HG03571 (cell line): Measurements from ENCODE around the gene CAGE1.
"Not testable (repeated sequence)": the region's sequence is repeated elsewhere in the genome, so short reads cannot be mapped to it uniquely, and the experiment has no call there.

Experiments used
- ATAC-seq: cut with Tn5 transposase; IDR thresholded peaks from one replicate; pipeline ENCODE4 v1.9.1; 2021; ENCODE audit not compliant: unreplicated experiment

CAGE1 gene

DNA sequence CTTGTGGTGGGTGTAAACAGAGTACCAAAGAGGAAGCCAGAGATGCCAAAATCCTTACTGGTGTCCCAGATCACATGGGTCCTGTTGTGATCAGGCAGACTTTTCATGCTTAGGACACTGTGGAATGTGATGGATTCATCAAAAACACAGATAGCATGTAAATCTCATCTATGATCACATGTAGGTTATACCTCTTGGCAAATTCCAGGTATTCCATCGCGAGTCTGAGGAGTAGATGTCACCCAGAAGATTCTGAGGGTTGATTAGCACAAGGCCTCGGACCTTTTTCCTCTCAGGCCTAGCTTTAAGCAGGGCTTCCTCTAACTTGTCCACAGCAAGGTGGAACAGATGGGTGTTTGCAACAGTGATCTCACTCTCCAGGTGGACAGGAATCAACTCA lies 48.3 kb downstream of the CAGE1 start:
- no peak for ATAC-seq

DNA sequence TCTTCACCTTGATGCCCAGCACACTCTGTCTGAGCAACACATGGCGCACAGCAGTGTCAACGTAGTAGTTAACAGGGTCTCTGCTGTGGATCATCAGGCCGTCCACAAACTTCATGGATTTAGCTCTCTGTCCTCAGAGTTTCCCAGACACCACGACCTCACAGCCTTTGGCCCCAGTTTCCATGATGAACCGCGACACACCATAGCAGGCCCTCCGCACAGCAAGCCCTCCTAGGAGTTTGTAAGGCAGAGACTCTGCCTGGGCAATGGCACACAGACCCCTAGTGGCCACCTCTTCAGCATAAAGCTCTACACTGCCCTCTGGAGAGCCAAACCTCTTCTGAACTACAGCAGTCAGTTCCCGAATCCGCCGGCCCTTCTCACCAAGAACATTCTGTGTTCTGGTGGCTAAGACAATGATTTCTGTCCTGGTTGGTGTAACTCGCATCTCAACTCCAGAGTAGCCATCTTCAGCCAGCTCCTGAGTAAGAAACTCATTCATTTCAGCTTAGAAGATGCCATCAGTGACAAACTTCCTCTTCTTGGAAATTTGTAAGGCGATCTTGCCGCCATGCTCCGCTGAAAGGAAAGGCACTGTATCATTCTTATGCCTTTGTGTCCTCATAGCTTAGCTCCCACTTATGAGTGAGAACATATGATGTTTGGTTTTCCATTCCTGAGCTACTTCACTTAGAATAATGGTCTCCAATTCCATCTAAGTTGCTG lies 50.4 kb downstream of the CAGE1 start:
- not testable (repeated sequence) for ATAC-seq

DNA sequence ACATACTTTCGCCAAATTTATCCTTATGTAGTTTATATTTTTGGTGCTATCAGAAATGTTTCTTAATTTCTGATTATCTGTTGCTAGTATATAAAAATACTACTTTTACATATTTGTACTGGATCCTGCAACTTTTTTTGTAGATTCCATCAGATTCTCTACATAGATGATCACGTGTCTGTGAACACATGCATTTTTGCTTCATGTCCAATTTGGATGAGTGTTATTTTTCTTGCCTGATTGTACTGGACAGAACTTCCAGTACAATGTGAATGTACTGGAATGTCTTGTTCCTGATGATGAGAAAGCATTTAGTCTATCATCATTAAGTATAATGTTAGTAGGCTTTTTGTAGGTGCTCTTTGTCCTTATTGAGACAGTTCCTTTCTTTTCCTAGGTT lies 51.5 kb downstream of the CAGE1 start:
- no peak for ATAC-seq

DNA sequence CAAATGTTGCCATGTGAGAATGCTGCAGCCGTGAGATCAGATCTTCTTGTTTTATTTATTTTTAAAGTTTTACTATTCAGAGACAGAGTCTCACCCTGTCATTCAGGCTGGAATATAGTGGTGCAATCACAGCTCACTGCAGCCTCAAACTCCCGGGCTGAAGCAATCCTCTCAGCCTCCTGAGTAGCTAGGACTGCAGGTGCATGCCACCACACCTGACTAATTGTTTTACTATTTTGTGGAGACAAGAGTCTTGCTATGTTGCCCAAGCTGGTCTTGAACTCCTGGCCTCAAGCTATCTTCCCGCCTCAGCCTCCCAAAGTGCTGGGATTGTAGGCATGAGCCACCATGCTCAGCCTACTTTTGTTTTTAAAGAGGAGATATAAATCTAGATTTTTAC lies 54.0 kb downstream of the CAGE1 start:
- ATAC-seq = no peak

DNA sequence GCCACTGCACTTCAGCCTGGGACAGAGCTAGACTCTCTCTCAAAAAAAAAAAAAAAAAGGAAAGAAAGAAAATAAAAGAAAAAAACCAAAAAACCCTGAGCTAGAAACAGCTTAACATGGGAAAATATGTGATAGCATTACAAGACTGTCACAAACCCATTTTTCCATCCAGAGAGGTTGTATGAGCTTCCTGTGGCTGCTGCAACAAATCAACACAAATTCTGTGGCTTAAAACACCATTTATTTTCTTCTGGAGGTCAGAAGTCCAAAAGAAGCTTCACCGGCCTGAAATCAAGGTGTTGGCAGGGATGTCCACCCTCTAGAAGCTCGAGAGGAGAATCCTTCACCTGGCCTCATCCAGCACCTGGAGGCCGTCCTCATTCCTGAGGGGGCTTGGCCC lies 54.9 kb downstream of the CAGE1 start:
- ATAC-seq = no peak

DNA sequence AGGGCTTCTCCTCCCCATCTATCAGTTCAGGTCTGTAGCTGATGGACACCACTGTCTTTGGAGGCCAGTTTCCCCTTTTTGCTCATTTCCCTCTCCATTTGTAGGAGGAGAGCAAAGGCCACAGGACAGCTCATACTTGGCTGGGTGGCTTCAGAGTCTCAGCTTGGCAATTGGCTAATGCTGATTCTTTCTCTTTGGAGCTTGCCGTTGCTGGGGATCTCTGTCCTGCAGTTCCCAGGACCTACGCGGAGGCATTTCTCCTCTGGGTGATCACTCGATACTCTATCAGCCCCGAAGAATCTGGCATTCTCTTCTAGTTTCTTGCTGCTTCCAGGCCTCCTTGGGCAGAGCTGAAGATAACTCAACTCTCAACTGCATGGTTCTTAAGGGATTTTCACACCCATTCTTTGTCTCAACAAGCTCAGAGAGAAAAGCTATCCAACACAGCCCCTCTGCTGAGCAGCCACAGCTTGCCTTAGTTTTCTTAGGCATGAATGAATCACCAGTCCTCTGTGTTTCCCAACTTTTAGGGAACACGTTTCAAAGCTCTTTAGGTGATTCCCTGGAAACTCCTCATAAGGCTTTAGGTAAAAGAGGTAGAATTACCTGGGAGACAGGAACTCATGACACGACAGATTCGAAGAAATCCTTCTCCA lies 57.3 kb downstream of the CAGE1 start:
- ATAC-seq = no peak

DNA sequence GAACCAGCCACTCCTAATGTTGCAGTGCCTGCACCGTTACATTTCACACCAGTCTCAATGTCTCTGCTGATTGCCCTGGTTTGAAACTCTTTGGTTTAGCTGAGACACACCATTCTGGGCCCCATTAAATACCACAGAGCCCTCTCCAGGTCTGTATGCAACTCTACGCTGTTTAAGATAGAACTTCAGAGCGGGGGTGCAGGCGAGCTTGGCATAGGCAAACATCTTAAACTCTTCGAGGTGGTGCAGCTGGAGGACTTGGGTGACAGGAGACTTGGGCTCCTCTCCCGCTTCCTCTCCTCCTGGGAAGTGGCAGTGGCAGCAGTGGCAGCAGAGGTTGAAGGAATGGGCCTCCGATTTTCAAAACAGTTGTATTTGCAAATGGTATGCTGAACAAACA lies 58.1 kb downstream of the CAGE1 start:
- ATAC-seq = no peak

DNA sequence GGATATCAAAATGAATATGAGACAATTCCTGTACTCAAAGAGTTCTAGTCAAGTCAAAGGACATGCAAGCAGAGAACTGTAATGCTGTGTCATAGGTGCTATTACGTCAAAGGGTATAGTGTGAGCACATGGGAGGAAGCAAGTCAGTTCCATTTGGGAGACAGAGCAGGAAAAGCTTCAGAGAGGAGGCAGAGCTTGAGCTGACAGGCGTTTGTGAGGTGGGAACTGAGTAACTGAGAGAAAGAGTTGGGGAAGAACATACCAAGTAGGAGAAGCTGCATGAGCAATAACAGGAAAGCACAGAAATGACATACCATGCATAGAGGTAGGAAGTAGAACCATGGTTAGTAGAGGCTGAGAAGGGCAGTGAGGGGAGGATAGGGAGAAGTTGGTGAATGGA lies 61.3 kb downstream of the CAGE1 start:
- ATAC-seq = no peak

DNA sequence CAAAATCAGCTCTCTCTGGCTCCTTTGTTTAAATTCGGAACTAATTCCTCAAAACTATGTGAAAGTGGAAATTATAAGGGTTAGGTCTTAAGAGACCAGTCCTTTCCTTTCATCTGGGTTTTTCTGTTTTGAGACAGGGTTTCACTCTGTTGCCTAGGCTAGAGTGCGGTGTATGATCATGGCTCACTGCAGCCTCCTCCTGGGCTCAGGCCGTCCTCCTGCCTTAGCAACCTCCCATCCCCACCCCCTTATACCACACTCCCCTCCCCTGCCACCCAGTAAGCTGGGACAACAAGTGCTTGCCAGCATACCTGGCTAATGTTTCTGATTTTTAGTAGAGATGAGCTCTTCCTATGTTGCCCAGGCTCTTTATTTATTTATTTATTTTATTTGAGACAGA lies 63.8 kb downstream of the CAGE1 start:
- no peak for ATAC-seq

DNA sequence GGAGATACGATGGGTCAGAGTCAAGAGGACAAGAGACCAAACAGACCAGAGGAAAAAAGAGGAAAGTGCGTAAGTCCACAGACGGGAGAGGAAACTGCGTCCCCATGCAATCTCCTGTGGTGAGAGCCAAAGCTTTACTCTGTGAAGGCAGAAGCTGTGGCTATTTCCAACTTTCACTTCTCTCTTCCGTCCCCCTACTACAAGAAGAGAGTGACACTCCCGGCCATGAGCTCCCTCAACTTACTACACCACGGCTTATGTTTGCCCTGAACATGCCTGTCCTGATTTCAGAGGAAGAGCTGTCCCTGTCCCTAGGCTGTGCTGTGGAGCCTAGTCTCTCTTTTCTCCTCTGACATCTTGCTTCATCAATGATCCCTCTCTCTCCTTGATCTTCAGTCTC lies 65.0 kb downstream of the CAGE1 start:
- no peak for ATAC-seq

DNA sequence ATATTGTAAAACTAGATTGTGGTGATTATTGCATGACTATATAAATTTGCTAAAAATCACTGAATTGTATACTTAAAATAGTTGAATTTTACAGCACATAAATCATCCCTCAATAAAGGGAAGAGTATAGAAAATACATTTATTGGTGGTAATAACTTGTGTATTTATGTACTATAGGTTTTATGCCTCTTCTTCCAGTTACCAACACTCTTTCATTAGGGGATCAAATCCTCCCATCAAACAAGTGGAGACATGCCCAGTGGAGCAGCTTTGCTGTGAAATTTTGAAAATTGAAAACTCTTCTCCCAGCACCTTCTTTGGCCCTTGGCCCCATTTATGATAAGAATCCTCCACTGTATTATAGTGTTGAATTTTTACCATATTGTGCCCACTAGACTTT lies 66.5 kb downstream of the CAGE1 start:
- no peak for ATAC-seq

DNA sequence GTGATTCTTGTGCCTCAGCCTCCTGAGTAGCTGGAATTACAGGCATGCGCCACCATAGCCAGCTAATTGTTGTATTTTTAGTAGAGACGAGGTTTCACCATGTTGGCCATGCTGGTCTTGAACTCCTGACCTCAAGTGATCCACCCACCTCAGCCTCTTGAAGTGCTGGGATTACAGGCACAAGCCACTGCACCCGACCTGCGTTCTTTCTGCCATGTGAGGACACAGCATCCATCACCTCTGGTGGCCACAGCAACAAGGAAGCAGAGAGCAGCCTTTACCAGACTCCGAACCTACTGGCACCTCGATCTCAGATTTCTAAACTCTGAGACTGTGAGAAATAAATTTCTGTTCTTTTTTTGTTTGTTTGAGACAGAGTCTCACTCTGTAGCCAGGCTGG lies 67.7 kb downstream of the CAGE1 start:
- ATAC-seq = not testable (repeated sequence)

DNA sequence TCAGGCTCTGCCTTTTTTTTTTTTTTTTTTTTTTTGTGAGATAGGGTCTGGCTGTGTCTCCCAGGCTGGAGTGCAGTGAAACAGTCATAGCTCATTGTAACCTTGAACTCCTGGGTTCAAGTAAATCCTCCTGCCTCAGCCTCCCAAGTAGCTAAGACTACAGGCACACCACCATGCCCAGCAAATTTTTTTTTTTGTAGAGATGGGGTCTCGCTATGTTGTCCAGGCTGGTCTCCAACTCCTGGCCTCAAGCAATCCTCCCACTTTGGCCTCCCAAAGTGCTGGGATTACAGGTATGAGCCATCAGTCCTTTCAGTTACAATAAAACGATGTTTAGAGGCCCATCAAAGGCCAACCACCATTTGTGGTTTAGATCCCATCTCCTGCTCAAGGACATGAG lies 70.1 kb downstream of the CAGE1 start:
- ATAC-seq = not testable (repeated sequence)

DNA sequence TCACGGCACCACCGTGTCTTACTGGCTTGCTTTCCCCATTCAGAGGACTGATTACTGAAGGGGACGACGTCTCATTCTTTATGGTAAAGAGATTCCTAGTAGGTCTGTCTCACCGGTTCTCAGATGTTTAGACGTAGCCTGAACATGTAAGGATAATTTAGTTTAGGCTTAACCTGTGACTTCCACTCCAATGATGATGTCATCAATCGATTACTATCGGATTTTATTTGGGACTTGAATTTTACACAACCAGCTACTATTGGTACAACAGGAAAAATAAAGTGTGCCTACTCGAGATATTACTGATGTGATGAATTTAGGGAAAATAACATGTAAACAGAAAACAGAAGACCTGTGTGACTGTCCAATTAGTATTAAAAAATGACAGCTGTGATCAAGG lies 72.0 kb downstream of the CAGE1 start:
- ATAC-seq = no peak

DNA sequence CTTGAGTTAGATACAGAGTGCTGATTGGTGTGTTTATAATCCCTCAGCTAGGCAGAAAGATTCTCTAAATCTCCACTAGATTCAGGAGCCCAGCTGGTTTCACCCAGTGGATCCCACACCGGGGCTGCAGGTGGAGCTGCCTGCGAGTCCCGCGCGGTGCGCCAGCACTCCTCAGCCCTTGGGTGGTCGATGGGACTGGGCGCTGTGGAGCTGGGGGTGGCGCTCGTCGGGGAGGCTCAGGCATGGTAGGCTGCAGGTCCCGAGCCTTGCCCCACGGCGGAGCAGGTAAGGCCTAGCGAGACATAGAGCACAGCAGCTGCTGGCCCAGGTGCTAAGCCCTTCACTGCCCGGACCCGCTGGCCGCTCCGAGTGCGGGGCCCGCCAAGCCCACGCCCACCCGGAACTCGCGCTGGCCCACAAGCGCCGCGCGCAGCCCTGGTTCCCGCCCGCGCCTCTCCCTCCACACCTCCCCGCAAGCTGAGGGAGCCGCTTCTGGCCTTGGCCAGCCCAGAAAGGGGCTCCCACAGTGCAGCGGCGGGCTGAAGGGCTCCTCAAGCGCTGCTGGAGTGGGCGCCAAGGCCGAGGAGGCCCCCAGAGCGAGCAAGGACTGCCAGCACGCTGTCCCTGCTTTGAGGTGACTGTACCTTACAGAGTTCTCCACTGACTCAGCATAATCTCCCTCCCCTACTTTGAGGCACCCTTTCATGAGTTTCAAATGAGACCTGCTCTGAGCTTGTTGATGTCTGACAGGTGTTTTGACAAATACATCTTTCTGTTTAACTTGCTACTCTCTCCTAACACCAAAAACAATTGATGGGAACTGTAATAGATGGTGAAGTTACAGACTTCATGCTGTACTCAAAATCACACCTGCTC lies 72.6 kb downstream of the CAGE1 start:
- no peak for ATAC-seq

DNA sequence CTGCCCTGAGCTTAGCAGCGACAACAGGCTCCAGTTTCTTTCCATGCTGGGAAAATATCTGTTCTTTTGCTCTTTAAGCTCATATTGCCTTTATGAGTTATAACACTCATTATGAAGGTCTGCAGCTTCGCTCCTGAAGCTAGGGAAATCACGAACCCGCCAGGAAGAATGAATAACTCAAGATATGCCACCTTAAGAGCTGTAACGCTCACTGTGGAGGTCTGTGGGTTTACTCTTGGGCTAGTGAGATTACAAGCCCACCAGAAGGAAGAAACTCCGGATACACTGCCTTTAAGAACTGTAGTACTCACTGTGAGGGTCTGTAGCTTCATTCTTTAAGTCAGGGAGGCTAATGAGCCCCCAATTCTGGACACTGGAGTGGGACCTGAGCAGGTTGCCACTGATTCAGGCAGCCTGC lies 73.6 kb downstream of the CAGE1 start:
- no peak for ATAC-seq

DNA sequence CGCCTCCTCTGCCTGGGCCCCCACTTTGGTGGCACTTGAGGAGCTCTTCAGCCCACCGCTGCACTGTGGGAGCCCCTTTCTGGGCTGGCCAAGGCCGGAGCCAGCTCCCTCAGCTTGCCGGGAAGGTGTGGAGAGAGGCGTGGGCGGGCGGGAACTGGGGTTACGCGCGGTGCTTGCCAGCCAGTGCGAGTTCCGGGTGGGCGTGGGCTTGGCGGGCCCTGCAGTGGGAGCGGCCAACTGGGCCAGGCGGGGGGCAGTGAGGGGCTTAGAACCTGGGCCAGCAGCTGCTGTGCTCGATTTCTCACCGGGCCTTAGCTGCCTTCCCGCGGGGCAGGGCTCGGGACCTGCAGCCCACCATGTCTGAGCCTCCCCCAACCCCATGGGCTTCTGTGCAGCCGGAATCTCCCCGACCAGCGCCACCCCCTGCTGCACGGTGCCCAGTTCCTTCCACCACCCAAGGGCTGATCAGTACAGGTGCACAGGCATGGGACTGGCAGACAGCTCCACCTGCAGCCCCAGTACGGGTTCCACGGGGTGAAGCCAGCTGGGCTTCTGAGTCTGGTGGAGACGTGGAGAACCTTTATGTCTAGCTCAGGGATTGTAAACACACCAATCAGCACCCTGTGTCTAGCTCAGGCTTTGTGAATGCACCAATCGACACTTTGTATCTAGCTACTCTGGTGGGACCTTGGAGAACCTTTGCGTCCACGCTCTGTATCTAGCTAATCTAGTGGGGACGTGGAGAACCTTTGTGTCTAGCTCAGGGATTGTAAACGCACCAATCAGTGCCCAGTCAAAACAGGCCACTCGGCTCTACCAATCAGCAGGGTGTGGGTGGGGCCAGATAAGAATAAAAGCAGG lies 74.2 kb downstream of the CAGE1 start:
- not testable (repeated sequence) for ATAC-seq

DNA sequence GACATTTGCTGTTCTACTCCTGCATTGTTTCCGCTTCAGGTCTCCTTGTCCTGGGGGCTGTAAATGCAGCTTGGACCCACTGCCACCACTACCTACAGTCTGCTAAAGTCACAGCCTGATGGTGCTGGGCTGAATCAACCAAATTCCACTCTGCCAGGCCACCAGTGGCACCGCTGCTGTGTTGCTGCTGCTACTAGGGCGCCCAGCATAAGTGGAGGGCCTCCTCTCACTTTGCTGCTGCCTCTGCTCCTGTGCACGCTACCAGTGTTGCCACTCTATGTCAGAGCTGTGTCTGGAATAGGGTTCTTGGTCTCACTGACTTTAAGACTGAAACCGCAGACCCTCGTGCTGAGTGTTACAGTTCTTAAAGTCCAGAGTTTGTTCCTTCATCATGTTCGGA lies 75.1 kb downstream of the CAGE1 start:
- no peak for ATAC-seq

DNA sequence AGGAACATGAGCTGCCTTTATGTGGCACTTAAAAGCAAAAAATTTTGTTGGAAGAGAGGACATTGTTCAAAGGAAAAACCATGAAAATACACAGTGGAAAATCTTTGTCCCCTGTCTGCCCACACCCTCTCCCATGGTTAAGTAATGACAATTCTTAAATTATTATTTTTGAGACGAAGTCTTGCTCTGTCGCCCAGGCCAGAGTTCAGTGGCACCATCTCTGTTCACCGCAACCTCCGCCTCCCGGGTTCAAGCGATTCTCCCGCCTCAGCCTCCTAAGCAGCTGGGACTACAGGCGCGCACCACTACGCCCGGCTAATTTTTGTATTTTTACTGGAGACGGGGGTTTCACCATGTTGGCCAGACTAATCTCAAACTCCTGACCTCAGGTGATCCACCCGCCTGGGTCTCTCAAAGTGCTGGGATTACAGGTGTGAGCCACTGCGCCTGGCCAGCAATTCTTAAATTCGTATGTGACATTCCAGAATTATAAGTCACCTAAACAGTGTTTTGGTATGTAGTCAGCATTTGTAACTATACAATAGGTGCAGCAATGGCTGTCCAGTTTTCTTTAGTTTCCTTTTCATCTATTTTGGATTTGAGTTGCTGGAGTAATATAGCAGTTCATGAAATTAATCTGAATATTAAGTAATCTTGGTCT lies 75.9 kb downstream of the CAGE1 start:
- ATAC-seq = no peak
